Erythroblast (primary cell): ENCODE measurements around the gene MAML2.

ENCODE experiments used
- GATA1 ChIP-seq: IDR thresholded peaks from 2 replicates; pipeline ENCODE4 v1.6.1; 2011; ENCODE audit warnings: low read depth, mild to moderate bottlenecking, control low read depth, low read length, moderate library complexity
- POLR2A ChIP-seq: IDR thresholded peaks from 2 replicates; pipeline ENCODE4 v1.6.1; 2011; ENCODE audit warnings: mild to moderate bottlenecking, low read length

DNA sequence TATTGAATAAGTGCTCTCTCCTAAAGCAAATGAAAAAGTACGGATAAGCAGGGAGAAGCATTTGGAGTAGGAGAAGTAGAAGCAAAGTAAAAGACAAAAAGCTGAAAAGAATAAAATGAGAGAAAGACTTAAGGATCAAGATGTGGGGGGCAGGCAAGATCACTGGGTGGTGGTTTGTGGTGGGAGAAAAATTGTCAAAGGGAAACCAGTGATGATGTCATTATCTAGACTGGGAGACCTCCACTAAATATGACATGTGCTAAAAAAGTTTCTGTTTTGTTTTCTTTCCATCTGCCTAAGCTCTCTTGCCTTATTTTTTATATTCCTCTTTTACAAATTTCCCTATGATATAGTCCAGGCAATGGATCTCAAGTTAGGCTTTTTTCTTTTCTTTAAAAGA lies 14.8 kb upstream of the MAML2 start:
- TF ChIP-seq POLR2A (no peak), GATA1 (no peak)
